SK-N-MC (cell line): Measurements from ENCODE around the gene PLXNA4.

Source experiments
- EZH2 ChIP-seq: fragments of 200-600 bp; sonication (generic); IDR thresholded peaks from one replicate; pipeline ENCODE4 v1.6.1; 2017; ENCODE audit warnings: antibody characterized with exemption
- FOXP2 ChIP-seq: optimal IDR thresholded peaks from 2 replicates; pipeline ENCODE3; 2011; ENCODE audit warnings: mild to moderate bottlenecking, moderate library complexity; ENCODE audit not compliant: insufficient read depth; ENCODE audit errors: extremely low read length, control extremely low read depth
- POLR2AphosphoS5 ChIP-seq: IDR thresholded peaks from 2 replicates; pipeline ENCODE4 v1.6.1; 2012; ENCODE audit warnings: mild to moderate bottlenecking, low read depth, low read length, borderline replicate concordance

DNA sequence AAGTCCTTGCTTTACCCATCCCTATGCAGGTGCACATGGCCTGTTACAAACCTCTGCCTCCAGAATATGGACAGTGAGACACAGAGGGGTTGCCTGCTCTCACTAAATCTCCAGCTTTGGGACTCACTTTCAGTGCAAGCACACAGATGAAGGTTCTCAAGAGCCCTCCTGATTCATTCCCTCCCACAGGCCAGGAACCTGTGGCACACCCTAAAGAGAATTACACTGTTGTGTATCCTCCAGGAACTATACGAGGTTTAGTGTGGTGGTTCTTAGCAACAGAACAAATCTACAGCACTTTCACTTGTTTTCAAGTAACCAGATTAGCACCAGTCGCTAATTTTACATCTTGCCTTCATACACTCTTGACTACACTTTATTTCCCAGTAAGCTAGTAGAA is 192.3 kb downstream of the PLXNA4 start:
- TF ChIP-seq POLR2AphosphoS5 (no peak), EZH2 (no peak), FOXP2 (no peak)
